Keratinocyte (primary cell): Measurements from ENCODE around the gene PLXND1.

Experiments used
- EZH2 ChIP-seq: IDR thresholded peaks from one replicate; pipeline ENCODE4 v1.6.1; 2012; ENCODE audit warnings: inconsistent platforms, mild to moderate bottlenecking, low read length, moderate library complexity
- TF ChIP-seq, protein P1 (sequence below), 3 experiments: IDR thresholded peaks in 1 of 3; conservative IDR thresholded peaks in 1 of 3; optimal IDR thresholded peaks in 1 of 3; 2 replicates in 2 of 3; 3 replicates in 1 of 3; pipeline versions ENCODE3 to v1.5.1; 2011; ENCODE audit warnings: low read length in 3 of 3, mild to moderate bottlenecking in 3 of 3, moderate library complexity in 2 of 3, control low read depth in 1 of 3, inconsistent platforms in 1 of 3; ENCODE audit not compliant: insufficient read depth in 2 of 3; ENCODE audit errors: extremely low read depth in 1 of 3

DNA sequence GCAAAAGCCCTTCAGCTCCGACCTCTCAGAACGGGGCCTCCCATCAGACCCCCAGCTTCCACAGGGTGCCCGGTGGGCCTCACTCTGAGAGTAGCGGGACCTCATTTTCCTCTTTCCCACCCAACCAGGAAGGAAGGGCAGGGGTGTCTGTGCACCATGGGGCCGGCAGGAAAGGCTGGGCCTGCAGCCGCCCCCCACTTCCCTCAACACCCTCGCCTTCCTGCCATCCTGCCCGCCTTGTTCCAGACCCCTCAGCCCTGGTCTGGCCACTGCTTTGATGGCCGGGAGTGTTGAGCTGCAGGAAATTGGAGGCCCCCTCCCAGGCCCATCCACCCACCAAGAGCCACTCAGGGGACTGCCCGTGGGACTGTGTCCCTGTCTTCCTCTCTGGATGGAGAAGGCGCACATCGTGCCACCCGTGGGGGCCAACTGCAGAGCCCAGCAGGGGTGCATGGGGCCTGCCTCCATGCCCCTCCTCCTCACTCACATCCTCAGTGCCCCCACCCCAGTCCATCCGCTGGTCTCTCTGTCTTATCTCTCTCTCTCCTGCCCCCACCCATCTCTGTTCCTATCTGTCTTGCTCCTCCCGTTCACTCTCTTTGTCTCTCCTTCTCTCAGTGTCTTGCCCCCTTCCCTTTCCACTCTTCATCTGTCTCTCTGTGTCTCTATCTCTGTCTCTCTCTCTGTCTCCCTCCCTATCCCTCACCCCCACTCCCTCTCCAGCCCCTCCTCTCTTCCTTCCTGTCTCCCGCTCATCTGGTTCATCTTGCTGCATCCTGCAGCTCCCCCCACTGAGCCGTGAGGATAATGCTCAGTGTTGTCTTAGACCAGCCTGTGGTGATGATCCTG, 1.8 kb upstream of the PLXND1 start:
- TF ChIP-seq, protein P1, sequence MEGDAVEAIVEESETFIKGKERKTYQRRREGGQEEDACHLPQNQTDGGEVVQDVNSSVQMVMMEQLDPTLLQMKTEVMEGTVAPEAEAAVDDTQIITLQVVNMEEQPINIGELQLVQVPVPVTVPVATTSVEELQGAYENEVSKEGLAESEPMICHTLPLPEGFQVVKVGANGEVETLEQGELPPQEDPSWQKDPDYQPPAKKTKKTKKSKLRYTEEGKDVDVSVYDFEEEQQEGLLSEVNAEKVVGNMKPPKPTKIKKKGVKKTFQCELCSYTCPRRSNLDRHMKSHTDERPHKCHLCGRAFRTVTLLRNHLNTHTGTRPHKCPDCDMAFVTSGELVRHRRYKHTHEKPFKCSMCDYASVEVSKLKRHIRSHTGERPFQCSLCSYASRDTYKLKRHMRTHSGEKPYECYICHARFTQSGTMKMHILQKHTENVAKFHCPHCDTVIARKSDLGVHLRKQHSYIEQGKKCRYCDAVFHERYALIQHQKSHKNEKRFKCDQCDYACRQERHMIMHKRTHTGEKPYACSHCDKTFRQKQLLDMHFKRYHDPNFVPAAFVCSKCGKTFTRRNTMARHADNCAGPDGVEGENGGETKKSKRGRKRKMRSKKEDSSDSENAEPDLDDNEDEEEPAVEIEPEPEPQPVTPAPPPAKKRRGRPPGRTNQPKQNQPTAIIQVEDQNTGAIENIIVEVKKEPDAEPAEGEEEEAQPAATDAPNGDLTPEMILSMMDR (optimal IDR thresholded peaks at IDR 0.05 in 1 of 3, IDR thresholded peaks at IDR 0.05 in 1 of 3, conservative IDR thresholded peaks at IDR 0.05 in 1 of 3; ENCODE audit: extremely low read depth in 1 of 3, insufficient read depth in 2 of 3, low read length in 3 of 3) = peak in 1 of 3 experiments; percentile 62
- TF ChIP-seq EZH2 = no peak
